Hepatocyte (in vitro differentiated cells): ENCODE data around the gene CMTM7. TPM values are rescaled to one million over a fixed set of nuclear protein-coding genes. Genes with fewer than 3 reads are reported as not detected.

Experiments
- DNase-seq: peaks from one replicate; pipeline ENCODE4 v3.0.0-alpha.2; 2016; ENCODE audit warnings: low spot score
- H2AFZ ChIP-seq: fragments of 200-600 bp; sonication (generic); 2 replicates; pipeline ENCODE4 v1.6.0; 2016; ENCODE audit warnings: antibody characterized with exemption, mild to moderate bottlenecking
- H3K27ac ChIP-seq: fragments of 200-600 bp; sonication (generic); 2 replicates; pipeline ENCODE4 v1.5.1; 2016; ENCODE audit warnings: mild to moderate bottlenecking
- H3K27me3 ChIP-seq: fragments of 200-600 bp; sonication (generic); 2 replicates; pipeline ENCODE4 v1.6.1; 2016
- H3K36me3 ChIP-seq: fragments of 200-600 bp; sonication (generic); replicated peaks from 2 replicates; pipeline ENCODE4 v1.5.1; 2016; ENCODE audit warnings: low read depth; ENCODE audit not compliant: insufficient read depth
- H3K4me1 ChIP-seq: fragments of 200-600 bp; sonication (generic); 2 replicates; pipeline ENCODE4 v1.5.1; 2016; ENCODE audit warnings: mild to moderate bottlenecking, moderate library complexity; ENCODE audit not compliant: insufficient read depth
- H3K4me2 ChIP-seq: fragments of 200-600 bp; sonication (generic); 2 replicates; pipeline ENCODE4 v1.6.0; 2016
- H3K4me3 ChIP-seq: fragments of 200-600 bp; sonication (generic); 2 replicates; pipeline ENCODE4 v1.5.1; 2016; ENCODE audit warnings: mild to moderate bottlenecking
- H3K79me2 ChIP-seq: fragments of 200-600 bp; sonication (generic); 2 replicates; pipeline ENCODE4 v1.6.0; 2017; ENCODE audit warnings: mild to moderate bottlenecking
- H3K9me2 ChIP-seq: fragments of 200-600 bp; sonication (generic); replicated peaks from 2 replicates; pipeline ENCODE4 v1.6.0; 2017; ENCODE audit warnings: mild to moderate bottlenecking; ENCODE audit not compliant: insufficient read depth
- H3K9me3 ChIP-seq: fragments of 200-600 bp; sonication (generic); 2 replicates; pipeline ENCODE4 v1.5.1; 2016; ENCODE audit warnings: low read depth, mild to moderate bottlenecking
- H4K20me1 ChIP-seq: fragments of 200-600 bp; sonication (generic); 2 replicates; pipeline ENCODE4 v1.6.0; 2016; ENCODE audit warnings: mild to moderate bottlenecking; ENCODE audit not compliant: insufficient read depth, poor library complexity, severe bottlenecking
- CTCF ChIP-seq: fragments of 200-600 bp; sonication (generic); IDR thresholded peaks from 2 replicates; pipeline ENCODE4 v1.5.1; 2016; ENCODE audit warnings: antibody characterized with exemption, mild to moderate bottlenecking; ENCODE audit not compliant: poor library complexity
- EZH2 ChIP-seq: fragments of 200-600 bp; sonication (generic); IDR thresholded peaks from 2 replicates; pipeline ENCODE4 v1.6.1; 2016; ENCODE audit warnings: antibody characterized with exemption, mild to moderate bottlenecking, borderline replicate concordance
- EZH2phosphoT487 ChIP-seq: fragments of 200-600 bp; sonication (generic); IDR thresholded peaks from one replicate; pipeline ENCODE4 v1.6.1; 2018; ENCODE audit warnings: antibody characterized with exemption, mild to moderate bottlenecking, low read depth, moderate library complexity; ENCODE audit not compliant: unreplicated experiment, severe bottlenecking
- WGBS: methylation state at CpG from one replicate; pipeline ENCODE4 v1.1.6; 2016; ENCODE audit warnings: low lambda C conversion rate; ENCODE audit errors: missing lambda C conversion rate; 5-methylcytosine and 5-hydroxymethylcytosine counted together
- polyA plus RNA-seq: library from polyadenylated mRNA; unstranded; fragments of >200 nt; fragmentation: Nextera tagmentation; extraction: Ambion mirVana; gene quantifications from 2 replicates; pipeline ENCODE4 v1.2.1, GENCODE V29; 2016
- total RNA-seq: library from RNA; depleted of rRNA; stranded (reverse); fragments of >200 nt; gene quantifications from 2 replicates; pipeline ENCODE4 v1.2.3, GENCODE V29; 2014

Gene CMTM7
- total and polyA plus RNA-seq, 2 experiments from 2014 or later: 6.1 to 63.0 TPM

GRCh38 chr3:32373844-32374243 lies 17.8 kb upstream of the CMTM7 start:
- TF ChIP-seq CTCF: no peak
- no peak for TF ChIP-seq EZH2
- no peak for TF ChIP-seq EZH2phosphoT487
- H3K4me2 ChIP-seq: no peak overlapping the region
- no peak overlapping the region for H3K4me3 ChIP-seq
- no peaks in the 10 kb centered on the region for H3K36me3 ChIP-seq
- 84% methylated on average over 5 of the region's 5 CpGs for WGBS
- no peak overlapping the region for H3K27ac ChIP-seq
- H3K27me3 ChIP-seq: no peaks in the 10 kb centered on the region
- no peaks in the 10 kb centered on the region for H3K4me1 ChIP-seq
- no peaks in the 10 kb centered on the region for H3K79me2 ChIP-seq
- H3K9me3 ChIP-seq: no peaks in the 10 kb centered on the region
- no peak overlapping the region for H2AFZ ChIP-seq
- H4K20me1 ChIP-seq: no peaks in the 10 kb centered on the region
- H3K9me2 ChIP-seq: no peaks in the 10 kb centered on the region
- no peak for DNase-seq

DNA sequence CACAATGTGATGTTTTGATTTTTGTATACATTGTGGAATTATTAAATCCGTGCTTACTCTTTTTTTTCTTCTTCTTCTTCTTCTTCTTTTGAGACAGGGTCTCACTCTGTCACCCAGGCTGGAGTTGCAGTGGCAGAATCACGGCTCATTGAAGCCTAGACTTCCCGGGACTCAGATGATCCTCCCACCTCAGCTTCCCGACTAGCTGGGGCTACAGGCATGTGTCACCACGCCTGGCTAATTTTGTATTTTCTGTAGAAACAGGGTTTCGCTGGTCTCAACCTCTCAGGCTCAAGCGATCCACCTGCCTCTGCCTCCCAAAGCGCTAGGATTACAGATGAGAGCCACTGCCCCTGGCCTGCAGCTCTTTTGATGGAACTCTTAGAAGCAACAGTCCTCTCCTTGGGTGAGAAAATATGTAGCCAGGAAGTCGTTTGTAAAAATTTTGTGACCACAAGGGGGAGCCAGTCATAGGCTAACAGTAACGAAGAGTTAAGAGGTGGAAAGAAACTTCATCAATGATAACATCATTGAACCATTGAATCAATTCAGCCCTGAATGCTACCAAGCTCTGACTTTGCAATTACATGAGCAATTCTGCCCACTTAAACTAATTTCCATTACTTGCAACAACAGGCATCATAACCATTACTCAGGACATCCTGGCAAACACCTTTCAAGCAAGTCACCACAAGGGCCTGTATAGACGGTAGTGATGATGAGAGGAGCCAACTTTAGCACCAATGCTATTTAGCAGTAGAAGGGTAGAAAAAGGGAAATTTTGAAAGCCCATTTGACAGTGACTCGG lies 16.7 kb upstream of the CMTM7 start:
- Histone ChIP-seq H3K4me3 (no peak overlapping the region), H3K79me2 (no peaks in the 10 kb centered on the region), H3K4me1 (no peaks in the 10 kb centered on the region), H3K4me2 (no peak overlapping the region), H3K27me3 (no peaks in the 10 kb centered on the region), H3K9me3 (no peaks in the 10 kb centered on the region), H3K27ac (no peak overlapping the region), H4K20me1 (no peaks in the 10 kb centered on the region), H3K36me3 (no peaks in the 10 kb centered on the region), H3K9me2 (no peaks in the 10 kb centered on the region), H2AFZ (no peak overlapping the region)
- WGBS: 57% methylated on average over 12 of the region's 12 CpGs
- DNase-seq: peak; percentile 81
- TF ChIP-seq EZH2 (no peak), EZH2phosphoT487 (no peak), CTCF (peak; percentile 64)

- no peaks in the 10 kb centered on the region for H3K9me2 ChIP-seq
- no peaks in the 10 kb centered on the region for H3K4me1 ChIP-seq
- H3K27ac ChIP-seq: no peak overlapping the region
- TF ChIP-seq CTCF: no peak
- no peak for TF ChIP-seq EZH2phosphoT487
- no peak for TF ChIP-seq EZH2
- 95% methylated on average over 5 of the region's 5 CpGs for WGBS
- H3K27me3 ChIP-seq: no peaks in the 10 kb centered on the region
- no peaks in the 10 kb centered on the region for H3K36me3 ChIP-seq
- no peaks in the 10 kb centered on the region for H3K79me2 ChIP-seq
- no peak overlapping the region for H3K4me3 ChIP-seq
- H3K4me2 ChIP-seq: no peak overlapping the region
- H3K9me3 ChIP-seq: no peaks in the 10 kb centered on the region
- H2AFZ ChIP-seq: no peak overlapping the region
- H4K20me1 ChIP-seq: no peaks in the 10 kb centered on the region
- no peak for DNase-seq
Measured at GRCh38 chr3:32375596-32375930, 16.1 kb upstream of the CMTM7 start.
